ENCODE data around the gene LRSAM1. TPM values are rescaled to one million over a fixed set of nuclear protein-coding genes. Genes with fewer than 3 reads are reported as not detected.

The LRSAM1 gene
- polyA plus RNA-seq, 1 donor (not counting 4 experiments of a cell fraction or from before 2014, with no cell fraction given) = 5.2 TPM

DNA sequence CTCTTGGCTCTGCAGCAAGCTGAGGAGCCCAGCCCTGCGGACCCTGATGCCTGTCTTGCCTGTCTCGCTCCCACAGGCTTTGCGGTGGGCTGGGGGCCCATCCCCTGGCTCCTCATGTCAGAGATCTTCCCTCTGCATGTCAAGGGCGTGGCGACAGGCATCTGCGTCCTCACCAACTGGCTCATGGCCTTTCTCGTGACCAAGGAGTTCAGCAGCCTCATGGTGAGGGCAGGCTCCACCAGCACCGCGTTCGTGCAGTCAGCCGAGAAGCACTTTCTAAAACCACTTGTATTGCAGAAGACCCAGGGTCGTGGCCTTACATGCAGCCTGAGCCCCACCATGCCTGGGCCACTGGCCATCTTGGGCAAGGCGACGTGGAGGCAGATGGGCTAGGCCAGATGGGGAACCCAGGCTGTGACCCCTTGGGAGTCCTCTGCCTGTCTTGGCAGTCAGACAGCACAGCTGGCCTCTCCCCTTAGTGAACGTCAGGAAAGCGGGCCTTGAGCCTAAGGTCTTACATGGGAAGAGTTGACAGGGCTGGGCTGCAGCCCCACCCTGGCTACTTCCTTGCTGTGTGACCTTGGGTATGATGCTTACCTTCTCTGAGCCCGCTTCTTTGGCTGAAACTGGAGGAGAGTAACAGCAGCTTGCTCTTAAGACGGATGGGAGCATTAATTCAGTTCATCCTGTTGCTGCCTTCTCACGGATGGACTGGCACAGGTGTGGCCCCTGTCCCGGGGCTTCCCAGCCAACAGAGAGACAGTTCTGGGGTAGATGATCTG is 45.8 kb upstream of the LRSAM1 start:
- H3K27ac ChIP-seq (ENCODE audit: control insufficient read depth, insufficient read depth, low read length) = no peak overlapping the region
- no peaks in the 10 kb centered on the region for H3K79me2 ChIP-seq (ENCODE audit: control insufficient read depth, insufficient read depth, low read length)
- DNase-seq (ENCODE audit: low read depth, low spot score) (no peak), FAIRE-seq (no peak)
- no peaks in the 10 kb centered on the region for H3K9me1 ChIP-seq (ENCODE audit: control insufficient read depth, extremely low read depth, insufficient read depth, low read length)
- H3K36me3 ChIP-seq (ENCODE audit: control insufficient read depth in 2 of 2, extremely low read depth in 1 of 2, insufficient read depth in 2 of 2, low read length in 2 of 2) = peaks cover 16 to 20% of the 10 kb centered on the region in 2 experiments
- H3K4me1 ChIP-seq (ENCODE audit: control insufficient read depth, extremely low read depth, insufficient read depth, low read length) = no peaks in the 10 kb centered on the region
- dilution Hi-C loops (cut with MboI; ENCODE audit: extremely low pct_ligation_motif_present, low sequenced_read_pairs) = no loop called here
- H3K4me2 ChIP-seq (ENCODE audit: control insufficient read depth, extremely low read depth, insufficient read depth, low read depth, low read length) = no peak overlapping the region
- H3K4me3 ChIP-seq (ENCODE audit: control insufficient read depth in 2 of 3, extremely low read depth in 1 of 3, insufficient read depth in 2 of 3, low read depth in 1 of 3, low read length in 3 of 3) = no peak overlapping the region
- no peak overlapping the region for H3K9ac ChIP-seq (ENCODE audit: control insufficient read depth, extremely low read depth, insufficient read depth, low read length)
- no peaks in the 10 kb centered on the region for H3K9me3 ChIP-seq (ENCODE audit: control insufficient read depth, low read depth, low read length)
- no peaks in the 10 kb centered on the region for H3K27me3 ChIP-seq (ENCODE audit: control insufficient read depth, extremely low read depth, insufficient read depth, low read length)
- no peaks in the 10 kb centered on the region for H4K20me1 ChIP-seq (ENCODE audit: control insufficient read depth, extremely low read depth, insufficient read depth, low read length)
- H2AFZ ChIP-seq (ENCODE audit: control insufficient read depth, low read length) = no peak overlapping the region
- TF ChIP-seq, protein P1, sequence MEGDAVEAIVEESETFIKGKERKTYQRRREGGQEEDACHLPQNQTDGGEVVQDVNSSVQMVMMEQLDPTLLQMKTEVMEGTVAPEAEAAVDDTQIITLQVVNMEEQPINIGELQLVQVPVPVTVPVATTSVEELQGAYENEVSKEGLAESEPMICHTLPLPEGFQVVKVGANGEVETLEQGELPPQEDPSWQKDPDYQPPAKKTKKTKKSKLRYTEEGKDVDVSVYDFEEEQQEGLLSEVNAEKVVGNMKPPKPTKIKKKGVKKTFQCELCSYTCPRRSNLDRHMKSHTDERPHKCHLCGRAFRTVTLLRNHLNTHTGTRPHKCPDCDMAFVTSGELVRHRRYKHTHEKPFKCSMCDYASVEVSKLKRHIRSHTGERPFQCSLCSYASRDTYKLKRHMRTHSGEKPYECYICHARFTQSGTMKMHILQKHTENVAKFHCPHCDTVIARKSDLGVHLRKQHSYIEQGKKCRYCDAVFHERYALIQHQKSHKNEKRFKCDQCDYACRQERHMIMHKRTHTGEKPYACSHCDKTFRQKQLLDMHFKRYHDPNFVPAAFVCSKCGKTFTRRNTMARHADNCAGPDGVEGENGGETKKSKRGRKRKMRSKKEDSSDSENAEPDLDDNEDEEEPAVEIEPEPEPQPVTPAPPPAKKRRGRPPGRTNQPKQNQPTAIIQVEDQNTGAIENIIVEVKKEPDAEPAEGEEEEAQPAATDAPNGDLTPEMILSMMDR (optimal IDR thresholded peaks at IDR 0.05 in 1 of 3, IDR thresholded peaks at IDR 0.05 in 1 of 3, conservative IDR thresholded peaks at IDR 0.05 in 1 of 3; ENCODE audit: extremely low read depth in 1 of 3, insufficient read depth in 2 of 3, low read length in 3 of 3) = no peak
- no peak for TF ChIP-seq EZH2 (IDR thresholded peaks at IDR 0.05; ENCODE audit: low read length)

DNA sequence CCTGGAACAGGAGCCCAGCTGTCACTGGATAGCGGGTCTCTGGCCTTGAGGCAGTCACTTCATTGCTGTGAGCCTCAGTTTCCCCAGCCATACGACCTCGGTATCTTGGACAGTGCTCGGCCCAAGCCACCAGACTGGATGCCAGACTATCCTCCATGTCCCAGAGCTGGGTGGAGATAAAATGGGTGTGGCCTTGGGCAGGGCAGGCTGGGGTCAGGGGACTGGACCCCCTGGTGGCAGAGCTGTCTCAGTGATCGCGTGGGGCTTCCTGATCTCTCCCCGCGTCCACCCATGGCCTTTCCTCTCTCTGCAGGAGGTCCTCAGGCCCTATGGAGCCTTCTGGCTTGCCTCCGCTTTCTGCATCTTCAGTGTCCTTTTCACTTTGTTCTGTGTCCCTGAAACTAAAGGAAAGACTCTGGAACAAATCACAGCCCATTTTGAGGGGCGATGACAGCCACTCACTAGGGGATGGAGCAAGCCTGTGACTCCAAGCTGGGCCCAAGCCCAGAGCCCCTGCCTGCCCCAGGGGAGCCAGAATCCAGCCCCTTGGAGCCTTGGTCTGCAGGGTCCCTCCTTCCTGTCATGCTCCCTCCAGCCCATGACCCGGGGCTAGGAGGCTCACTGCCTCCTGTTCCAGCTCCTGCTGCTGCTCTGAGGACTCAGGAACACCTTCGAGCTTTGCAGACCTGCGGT is 44.4 kb upstream of the LRSAM1 start:
- Histone ChIP-seq H3K9me1 (ENCODE audit: control insufficient read depth, extremely low read depth, insufficient read depth, low read length) (no peaks in the 10 kb centered on the region), H2AFZ (ENCODE audit: control insufficient read depth, low read length) (no peak overlapping the region), H3K4me2 (ENCODE audit: control insufficient read depth, extremely low read depth, insufficient read depth, low read depth, low read length) (no peak overlapping the region), H3K27ac (ENCODE audit: control insufficient read depth, insufficient read depth, low read length) (no peak overlapping the region), H3K79me2 (ENCODE audit: control insufficient read depth, insufficient read depth, low read length) (no peaks in the 10 kb centered on the region), H3K4me3 (ENCODE audit: control insufficient read depth in 2 of 3, extremely low read depth in 1 of 3, insufficient read depth in 2 of 3, low read depth in 1 of 3, low read length in 3 of 3) (no peak overlapping the region), H3K27me3 (ENCODE audit: control insufficient read depth, extremely low read depth, insufficient read depth, low read length) (no peaks in the 10 kb centered on the region), H3K36me3 (ENCODE audit: control insufficient read depth in 2 of 2, extremely low read depth in 1 of 2, insufficient read depth in 2 of 2, low read length in 2 of 2) (peaks cover 12 to 16% of the 10 kb centered on the region in 2 experiments), H3K9me3 (ENCODE audit: control insufficient read depth, low read depth, low read length) (no peaks in the 10 kb centered on the region), H4K20me1 (ENCODE audit: control insufficient read depth, extremely low read depth, insufficient read depth, low read length) (no peaks in the 10 kb centered on the region), H3K4me1 (ENCODE audit: control insufficient read depth, extremely low read depth, insufficient read depth, low read length) (peaks cover 4% of the 10 kb centered on the region), H3K9ac (ENCODE audit: control insufficient read depth, extremely low read depth, insufficient read depth, low read length) (no peak overlapping the region)
- FAIRE-seq = no peak
- dilution Hi-C loops (cut with MboI; ENCODE audit: extremely low pct_ligation_motif_present, low sequenced_read_pairs) = no loop called here
- no peak for DNase-seq (ENCODE audit: low read depth, low spot score)
- TF ChIP-seq, protein P1 (optimal IDR thresholded peaks at IDR 0.05 in 1 of 3, IDR thresholded peaks at IDR 0.05 in 1 of 3, conservative IDR thresholded peaks at IDR 0.05 in 1 of 3; ENCODE audit: extremely low read depth in 1 of 3, insufficient read depth in 2 of 3, low read length in 3 of 3) = no peak
- no peak for TF ChIP-seq EZH2 (IDR thresholded peaks at IDR 0.05; ENCODE audit: low read length)
